ENCODE measurements around the gene NUSAP1. TPM values are rescaled to one million over a fixed set of nuclear protein-coding genes. Genes with fewer than 3 reads are reported as not detected.
"Not testable (repeated sequence)": the region's sequence is repeated elsewhere in the genome, so short reads cannot be mapped to it uniquely, and the experiment has no call there.

Gene NUSAP1
- total RNA-seq, 4 donors from 2014 or later, result 11.1 to 19.0 (median 15.9) TPM

DNA sequence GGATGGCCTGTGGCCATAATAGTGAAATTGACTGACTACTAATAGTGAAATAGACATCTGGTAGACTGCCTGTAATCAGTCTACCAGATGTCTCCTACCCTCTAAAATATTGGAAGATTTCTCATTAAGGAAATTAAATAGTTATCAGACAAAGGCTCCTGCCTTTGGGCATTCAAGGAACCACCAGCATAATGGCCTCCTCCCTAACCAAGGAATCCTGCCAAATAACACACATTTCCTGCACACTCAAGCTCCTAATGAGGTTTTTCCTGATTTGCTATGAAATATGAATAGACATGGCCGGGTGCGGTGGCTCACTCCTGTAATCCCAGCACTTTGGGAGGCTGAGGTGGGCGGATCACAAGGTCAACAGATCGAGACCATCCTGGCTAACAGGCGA is 14.6 kb downstream of the NUSAP1 start:
- no peaks in the 10 kb centered on the region for H3K9me3 ChIP-seq
- DNase-seq (ENCODE audit: low spot score in 2 of 2), result no peak
- TF ChIP-seq POLR2AphosphoS5 (IDR thresholded peaks at IDR 0.05), result no peak
- no peak for TF ChIP-seq EP300 (IDR thresholded peaks at IDR 0.05)
- TF ChIP-seq CTCF (IDR thresholded peaks at IDR 0.05), result no peak
- TF ChIP-seq POLR2A (IDR thresholded peaks at IDR 0.05), result no peak
- H3K4me1 ChIP-seq, result no peaks in the 10 kb centered on the region
- no peak overlapping the region for H3K27ac ChIP-seq
- H3K4me3 ChIP-seq, result no peak overlapping the region
- no peaks in the 10 kb centered on the region for H3K27me3 ChIP-seq
- no peaks in the 10 kb centered on the region for H3K36me3 ChIP-seq
- WGBS, result 96% methylated on average over 5 of the region's 5 CpGs

- H3K4me1 ChIP-seq, result no peaks in the 10 kb centered on the region
- H3K27ac ChIP-seq, result no peak overlapping the region
- TF ChIP-seq EP300 (IDR thresholded peaks at IDR 0.05) (no peak), POLR2A (IDR thresholded peaks at IDR 0.05) (no peak), CTCF (IDR thresholded peaks at IDR 0.05) (no peak), POLR2AphosphoS5 (IDR thresholded peaks at IDR 0.05) (no peak)
- no peaks in the 10 kb centered on the region for H3K36me3 ChIP-seq
- H3K27me3 ChIP-seq, result no peaks in the 10 kb centered on the region
- WGBS, result 63% methylated on average over 10 of the region's 10 CpGs
- no peaks in the 10 kb centered on the region for H3K9me3 ChIP-seq
- H3K4me3 ChIP-seq, result no peak overlapping the region
- DNase-seq (ENCODE audit: low spot score in 2 of 2), result no peak
Observed at GRCh38 chr15:41350057-41350717, 17.5 kb downstream of the NUSAP1 start.

DNA sequence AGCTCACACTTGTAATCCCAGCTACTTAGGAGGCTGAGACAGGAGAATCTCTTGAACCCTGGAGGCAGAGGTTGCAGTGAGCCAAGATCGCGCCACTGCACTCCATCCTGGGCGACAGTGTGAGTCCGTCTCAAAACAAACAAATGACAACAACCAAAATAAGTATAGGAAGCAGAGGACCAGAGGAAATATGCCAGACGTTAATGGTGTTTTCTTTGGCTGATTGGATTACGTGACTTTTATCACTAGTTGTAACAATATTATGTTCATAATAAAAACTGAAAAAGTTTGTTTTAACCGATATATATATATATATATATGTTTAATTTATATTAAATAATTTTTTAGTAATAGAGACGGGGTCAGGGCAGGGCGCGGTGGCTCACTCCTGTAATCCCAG is 21.7 kb downstream of the NUSAP1 start:
- no peaks in the 10 kb centered on the region for H3K4me1 ChIP-seq
- no peak for DNase-seq (ENCODE audit: low spot score in 2 of 2)
- no peaks in the 10 kb centered on the region for H3K36me3 ChIP-seq
- no peak overlapping the region for H3K4me3 ChIP-seq
- no peaks in the 10 kb centered on the region for H3K9me3 ChIP-seq
- WGBS, result 96% methylated on average over 10 of the region's 10 CpGs
- no peak overlapping the region for H3K27ac ChIP-seq
- no peak for TF ChIP-seq EP300 (IDR thresholded peaks at IDR 0.05)
- TF ChIP-seq CTCF (IDR thresholded peaks at IDR 0.05), result no peak
- no peak for TF ChIP-seq POLR2A (IDR thresholded peaks at IDR 0.05)
- TF ChIP-seq POLR2AphosphoS5 (IDR thresholded peaks at IDR 0.05), result no peak
- no peaks in the 10 kb centered on the region for H3K27me3 ChIP-seq

DNA sequence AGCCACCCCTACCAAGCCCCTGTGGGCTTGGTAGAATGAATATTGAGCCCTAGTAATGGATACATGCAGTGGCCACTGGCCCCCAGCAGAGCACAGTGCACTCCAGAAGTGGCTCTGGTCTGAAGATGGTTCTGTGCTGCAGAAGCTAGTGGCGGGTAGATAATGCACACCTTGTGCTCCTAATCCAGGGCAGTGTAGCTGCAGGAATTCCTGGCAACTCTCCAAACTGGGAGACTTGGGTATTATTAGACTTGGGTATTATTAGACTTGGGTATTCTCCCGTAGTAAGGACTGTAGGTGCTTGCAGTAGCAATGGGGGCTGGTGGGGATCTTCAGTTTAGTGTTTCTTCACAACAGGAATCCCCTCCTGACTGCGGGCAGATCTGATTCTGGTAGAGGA is 34.7 kb downstream of the NUSAP1 start:
- no peak overlapping the region for H3K4me3 ChIP-seq
- no peaks in the 10 kb centered on the region for H3K36me3 ChIP-seq
- no peaks in the 10 kb centered on the region for H3K9me3 ChIP-seq
- no peak for TF ChIP-seq CTCF (IDR thresholded peaks at IDR 0.05)
- H3K27me3 ChIP-seq, result no peaks in the 10 kb centered on the region
- no peak overlapping the region for H3K27ac ChIP-seq
- H3K4me1 ChIP-seq, result no peaks in the 10 kb centered on the region
- 97% methylated on average over 3 of the region's 3 CpGs for WGBS
- DNase-seq (ENCODE audit: low spot score in 2 of 2), result no peak

DNA sequence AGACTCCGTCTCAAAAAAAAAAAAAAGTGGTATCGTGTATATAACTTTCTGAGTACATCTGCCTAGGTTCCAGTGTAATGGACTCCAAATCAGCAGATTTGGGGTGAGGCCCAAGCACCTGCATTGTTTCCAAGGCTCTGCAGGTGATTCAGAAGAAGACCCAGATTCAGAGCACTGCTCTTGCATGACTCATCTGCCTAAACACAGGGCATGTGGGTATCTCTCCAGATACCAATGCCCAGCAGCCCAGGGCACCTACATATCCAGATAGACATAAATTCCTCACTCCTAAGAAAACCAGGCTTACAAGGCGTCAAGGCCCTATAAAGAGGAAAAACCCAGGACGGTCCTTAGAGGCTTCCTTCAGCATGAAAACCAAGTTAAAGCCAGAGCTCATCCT is 45.3 kb downstream of the NUSAP1 start:
- no peak for TF ChIP-seq CTCF (IDR thresholded peaks at IDR 0.05)
- TF ChIP-seq POLR2AphosphoS5 (IDR thresholded peaks at IDR 0.05), result no peak
- no peak for TF ChIP-seq EP300 (IDR thresholded peaks at IDR 0.05)
- no peak for TF ChIP-seq POLR2A (IDR thresholded peaks at IDR 0.05)
- H3K4me3 ChIP-seq, result no peak overlapping the region
- H3K9me3 ChIP-seq, result no peaks in the 10 kb centered on the region
- H3K27me3 ChIP-seq, result no peaks in the 10 kb centered on the region
- no peaks in the 10 kb centered on the region for H3K36me3 ChIP-seq
- no peak for DNase-seq (ENCODE audit: low spot score in 2 of 2)
- WGBS, result 91% methylated on average over 4 of the region's 4 CpGs
- no peaks in the 10 kb centered on the region for H3K4me1 ChIP-seq
- no peak overlapping the region for H3K27ac ChIP-seq

- peaks cover 29% of the 10 kb centered on the region for H3K36me3 ChIP-seq
- not testable (repeated sequence) for H3K27me3 ChIP-seq; DNase-seq (ENCODE audit: low spot score in 2 of 2); H3K4me3 ChIP-seq; H3K9me3 ChIP-seq; H3K27ac ChIP-seq; H3K4me1 ChIP-seq
- WGBS, result 97% methylated on average over 9 of the region's 9 CpGs
Observed at GRCh38 chr15:41383974-41384749, 51.5 kb downstream of the NUSAP1 start.
